Gastroesophageal sphincter (tissue), 3 donors: ENCODE measurements around the gene GCN1.

ENCODE experiments used
- POLR2A ChIP-seq, 2 donors: fragments of 450-650 bp; IDR thresholded peaks; one replicate each; pipeline ENCODE4 v1.6.1; 2017; ENCODE audit warnings: antibody characterized with exemption in 2 of 2, mild to moderate bottlenecking in 2 of 2, moderate library complexity in 1 of 2
- POLR2AphosphoS5 ChIP-seq: sonication (generic); formaldehyde crosslinking; IDR thresholded peaks from one replicate; pipeline ENCODE4 v1.6.1; 2017; ENCODE audit warnings: antibody characterized with exemption
- TF ChIP-seq, protein P1 (sequence below), 4 experiments: fragments of 200-600 bp in 2 of 4; fragments of 450-650 bp in 2 of 4; sonication (generic) in 1 of 4; IDR thresholded peaks; one replicate each; pipeline ENCODE4 v1.5.1; 2017 to 2019; ENCODE audit warnings: antibody characterized with exemption in 4 of 4, mild to moderate bottlenecking in 2 of 4, moderate library complexity in 2 of 4

GRCh38 chr12:120180975-120181374, 13.5 kb downstream of the GCN1 start:
- TF ChIP-seq, protein P1, sequence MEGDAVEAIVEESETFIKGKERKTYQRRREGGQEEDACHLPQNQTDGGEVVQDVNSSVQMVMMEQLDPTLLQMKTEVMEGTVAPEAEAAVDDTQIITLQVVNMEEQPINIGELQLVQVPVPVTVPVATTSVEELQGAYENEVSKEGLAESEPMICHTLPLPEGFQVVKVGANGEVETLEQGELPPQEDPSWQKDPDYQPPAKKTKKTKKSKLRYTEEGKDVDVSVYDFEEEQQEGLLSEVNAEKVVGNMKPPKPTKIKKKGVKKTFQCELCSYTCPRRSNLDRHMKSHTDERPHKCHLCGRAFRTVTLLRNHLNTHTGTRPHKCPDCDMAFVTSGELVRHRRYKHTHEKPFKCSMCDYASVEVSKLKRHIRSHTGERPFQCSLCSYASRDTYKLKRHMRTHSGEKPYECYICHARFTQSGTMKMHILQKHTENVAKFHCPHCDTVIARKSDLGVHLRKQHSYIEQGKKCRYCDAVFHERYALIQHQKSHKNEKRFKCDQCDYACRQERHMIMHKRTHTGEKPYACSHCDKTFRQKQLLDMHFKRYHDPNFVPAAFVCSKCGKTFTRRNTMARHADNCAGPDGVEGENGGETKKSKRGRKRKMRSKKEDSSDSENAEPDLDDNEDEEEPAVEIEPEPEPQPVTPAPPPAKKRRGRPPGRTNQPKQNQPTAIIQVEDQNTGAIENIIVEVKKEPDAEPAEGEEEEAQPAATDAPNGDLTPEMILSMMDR (IDR thresholded peaks at IDR 0.05), result no peak
- TF ChIP-seq POLR2A (IDR thresholded peaks at IDR 0.05) (no peak), POLR2AphosphoS5 (no peak)
